Left cardiac atrium (tissue), 4 donors: Measurements from ENCODE around the gene ADGRB3. TPM values are rescaled to one million over a fixed set of nuclear protein-coding genes. Genes with fewer than 3 reads are reported as not detected.
"Not testable (repeated sequence)": the region's sequence is repeated elsewhere in the genome, so short reads cannot be mapped to it uniquely, and the experiment has no call there.

Experiments used
- ATAC-seq, 2 donors: fragments of 200-7000 bp; cut with Tn5 transposase; one replicate each; pipeline ENCODE4 v1.9.1; 2020; ENCODE audit warnings: mild to moderate bottlenecking in 2 of 2, moderate library complexity in 2 of 2
- DNase-seq: peaks from one replicate; pipeline ENCODE4 v3.0.0-alpha.2; 2020
- intact Hi-C, 2 donors: fragments of 100-400 bp; cut with DNase I; formaldehyde crosslinking; loops; one replicate each; pipeline versions ENCODE4 v1.14.1 to v1.15.1; 2022 to 2023
- total RNA-seq, 2 donors: library from RNA; stranded (reverse); fragmentation: NEBNext Ultra II Directional; extraction: Animal tissue kit (Norgen Biotek cat#: 25700); gene quantifications; one replicate each; pipeline ENCODE4 v1.2.1, GENCODE V29; 2021
- donor health status: DM: no; HTN: yes; CAD: no.
- donor health status: DM: no; HTN: yes; CAD: no; lungs with severe emphysema.
- donor health status: DM: yes; HTN: yes; CAD: no.
- donor health status: Dilated cardiomyopathy.

Gene ADGRB3
- total RNA-seq, 2 donors from 2014 or later = 1.7 to 2.3 TPM

GRCh38 chr6:68975064-68975463, 340.0 kb downstream of the ADGRB3 start:
- ATAC-seq = peak; percentile 82 to 88
- intact Hi-C loops = loop anchor here in 1 of 2 donors (10.0 kb wide), 1 partner anchor 750 kb away; no protein-coding TSS in a partner anchor
- DNase-seq = no peak

GRCh38 chr6:68975816-68976215, 340.7 kb downstream of the ADGRB3 start:
- intact Hi-C loops = loop anchor here in 1 of 2 donors (10.0 kb wide), 1 partner anchor 749 kb away; no protein-coding TSS in a partner anchor
- ATAC-seq (no peak), DNase-seq (no peak)

DNA sequence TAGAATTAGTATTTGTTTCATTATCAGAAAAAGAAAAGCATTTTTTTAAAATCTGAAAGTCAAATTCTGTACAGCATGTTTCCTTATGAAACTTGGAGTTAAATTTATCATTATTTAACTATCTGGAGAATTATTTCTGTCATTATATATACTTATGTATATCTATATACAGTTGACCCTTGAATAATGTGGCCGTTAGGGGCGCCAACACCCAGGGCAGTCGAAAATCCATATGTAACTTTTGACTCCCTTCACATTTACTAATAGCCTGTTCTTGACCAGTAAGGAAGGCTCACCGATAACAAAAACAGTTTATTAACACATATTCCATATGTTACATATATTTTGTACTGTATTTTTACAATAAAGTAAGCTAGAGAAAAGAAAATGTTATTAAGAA, 341.2 kb downstream of the ADGRB3 start:
- intact Hi-C loops = loop anchor here in 1 of 2 donors (10.0 kb wide), 1 partner anchor 749 kb away; no protein-coding TSS in a partner anchor
- ATAC-seq = no peak

GRCh38 chr6:68978411-68978810, 343.3 kb downstream of the ADGRB3 start:
- DNase-seq (no peak), ATAC-seq (no peak)
- intact Hi-C loops = loop anchor here in 1 of 2 donors (10.0 kb wide), 1 partner anchor 746 kb away; no protein-coding TSS in a partner anchor

More for the DNA sequence above, 341.2 kb downstream of the ADGRB3 start:
- DNase-seq = no peak

- DNase-seq, ATAC-seq, intact Hi-C loops: not testable (repeated sequence)
Measured at GRCh38 chr6:68981668-68982067, 346.6 kb downstream of the ADGRB3 start.

DNA sequence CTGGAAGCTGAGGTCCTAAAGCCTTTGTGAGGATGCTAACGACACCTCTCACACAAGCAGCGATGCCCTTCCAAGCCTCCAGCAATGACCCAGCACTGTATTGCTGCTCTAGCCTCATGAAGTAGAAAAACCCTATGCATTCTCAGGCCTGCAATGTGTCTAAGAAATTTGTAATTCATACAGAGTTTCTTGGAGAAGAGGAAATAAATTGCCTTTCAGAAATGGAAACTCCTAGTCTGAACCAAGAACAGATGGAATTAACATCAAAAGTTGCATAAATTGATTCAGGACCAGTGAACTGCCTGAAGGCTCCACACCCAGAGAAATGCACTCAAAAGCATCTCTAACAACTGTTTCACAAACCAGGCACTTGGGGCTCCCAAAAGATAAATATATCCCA, 353.6 kb downstream of the ADGRB3 start:
- ATAC-seq (no peak), DNase-seq (no peak)
- intact Hi-C loops = no loop called here

GRCh38 chr6:68990317-68990716, 355.2 kb downstream of the ADGRB3 start:
- no peak for ATAC-seq
- no peak for DNase-seq
- intact Hi-C loops = loop anchor here in 1 of 2 donors (5.0 kb wide), 1 partner anchor 147 kb away; no protein-coding TSS in a partner anchor

DNA sequence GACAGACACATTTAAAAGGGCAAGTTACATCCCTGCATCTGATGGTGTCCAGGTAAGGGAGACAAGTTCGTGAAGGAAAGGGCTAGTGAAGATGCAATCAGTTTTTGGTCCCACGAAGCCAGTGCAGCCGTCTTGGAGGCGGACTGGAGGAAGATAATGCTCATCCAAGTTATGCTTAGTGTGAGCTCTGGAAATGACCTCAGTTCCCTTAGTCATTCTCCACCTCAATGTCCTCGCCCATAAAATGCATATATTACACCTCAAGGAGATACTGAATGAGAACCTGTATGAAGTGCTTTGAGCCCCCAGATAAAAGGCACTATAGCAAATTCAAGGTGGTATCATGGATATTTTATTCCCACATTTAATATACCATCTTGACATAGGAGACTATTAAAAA, 358.8 kb downstream of the ADGRB3 start:
- DNase-seq (no peak), ATAC-seq (no peak)
- intact Hi-C loops = loop anchor here in 1 of 2 donors (5.0 kb wide), 1 partner anchor 143 kb away; no protein-coding TSS in a partner anchor

DNA sequence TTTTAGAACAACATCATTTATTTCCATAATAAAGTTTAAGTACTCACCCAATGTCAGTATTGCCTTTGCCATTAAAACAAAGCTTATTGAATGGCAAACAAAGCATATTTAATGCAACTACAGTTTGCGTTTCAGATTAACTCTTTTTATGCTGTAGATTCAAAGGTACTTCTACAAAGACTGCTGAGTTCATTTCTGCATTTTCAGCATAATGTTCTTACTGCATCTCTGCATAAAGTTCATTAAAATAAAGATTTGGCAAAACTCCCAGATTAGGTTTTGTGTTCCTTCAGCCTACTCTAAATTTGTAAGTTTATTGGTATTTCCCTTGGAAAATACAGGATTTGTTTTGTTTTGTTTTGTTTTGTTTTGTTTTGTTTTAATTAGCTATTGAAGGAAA, 359.4 kb downstream of the ADGRB3 start:
- intact Hi-C loops = loop anchor here in 1 of 2 donors (5.0 kb wide), 1 partner anchor 143 kb away; no protein-coding TSS in a partner anchor

DNA sequence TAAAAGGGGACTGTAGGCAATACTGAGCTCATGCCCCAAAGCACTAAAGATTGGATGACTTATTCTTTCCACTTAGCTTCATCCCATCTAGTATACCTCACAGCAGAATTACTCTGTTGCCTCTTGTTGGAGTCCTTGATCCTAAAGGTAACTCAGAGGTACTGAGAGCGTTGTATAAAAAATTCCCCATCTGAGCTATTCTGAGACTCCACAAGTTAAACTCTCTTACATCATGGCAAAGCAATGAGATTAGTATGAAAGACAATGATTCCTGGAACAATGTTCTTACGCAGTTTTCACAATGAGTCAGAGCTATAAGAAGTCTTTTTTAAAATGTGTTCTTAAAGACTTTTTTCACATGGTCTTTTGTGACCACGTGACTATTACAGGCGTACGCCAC, 370.1 kb downstream of the ADGRB3 start:
- ATAC-seq (no peak), DNase-seq (no peak)
- intact Hi-C loops = no loop called here

More for the DNA sequence above, 359.4 kb downstream of the ADGRB3 start:
- DNase-seq (no peak), ATAC-seq (no peak)

DNA sequence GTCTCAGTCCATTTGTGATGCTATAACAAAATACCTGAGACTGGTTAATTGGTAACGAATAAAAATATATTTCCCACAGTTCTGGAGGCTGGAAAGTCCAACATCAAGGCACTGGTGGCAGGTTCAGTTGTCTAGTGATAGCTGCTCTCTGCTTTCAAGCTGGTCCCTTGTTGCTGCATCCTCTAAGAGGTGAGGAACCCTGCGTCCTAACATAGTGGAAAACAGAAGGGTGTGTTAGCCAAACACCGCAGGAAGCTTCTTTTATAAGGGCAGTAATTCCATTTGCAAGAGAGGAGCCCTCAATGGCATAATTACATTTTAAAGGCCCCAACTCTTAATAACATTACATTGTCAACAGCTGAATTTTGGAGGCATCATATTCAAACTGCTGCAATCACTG, 372.7 kb downstream of the ADGRB3 start:
- intact Hi-C loops = no loop called here
- DNase-seq (no peak), ATAC-seq (no peak)

DNA sequence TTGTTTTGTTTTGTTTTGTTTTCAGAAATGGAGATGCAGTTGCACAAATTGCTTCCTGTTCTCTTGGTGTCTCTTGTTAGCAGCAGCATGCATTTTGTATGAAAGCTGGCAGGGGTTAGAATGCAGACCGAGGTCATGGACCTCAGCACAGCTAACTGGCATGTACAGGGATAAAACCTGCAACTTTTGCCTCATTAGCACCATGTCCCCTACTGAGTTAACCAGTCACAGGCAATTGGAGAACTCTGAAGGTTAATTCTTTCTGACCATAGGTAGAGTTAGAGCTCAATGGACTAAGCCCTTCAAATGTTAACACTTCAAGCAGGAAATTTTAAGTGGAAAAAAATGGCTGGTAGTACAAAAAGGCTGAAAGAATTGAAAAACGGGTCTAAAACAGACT, 377.1 kb downstream of the ADGRB3 start:
- no peak for ATAC-seq
- intact Hi-C loops = no loop called here
- DNase-seq = no peak

DNA sequence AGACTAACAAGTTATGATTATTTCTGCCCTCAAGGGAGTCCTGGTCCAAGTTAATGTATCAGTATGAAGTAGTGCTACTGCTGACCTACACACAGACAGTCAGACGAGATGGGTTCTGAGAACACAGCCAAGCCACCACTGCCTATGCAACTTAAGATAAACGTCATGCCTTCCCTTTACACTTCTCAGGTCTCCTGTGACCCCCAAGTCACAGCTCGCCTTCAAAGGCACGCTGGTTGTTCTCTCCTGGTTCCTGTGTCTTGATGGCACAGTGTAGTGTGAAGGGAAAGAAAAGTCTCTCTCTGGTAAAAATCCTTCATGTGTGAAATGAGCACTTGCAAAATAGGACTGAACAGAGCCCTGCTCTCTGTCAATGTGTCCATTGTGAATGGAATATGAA, 377.8 kb downstream of the ADGRB3 start:
- intact Hi-C loops = no loop called here
- ATAC-seq (no peak), DNase-seq (no peak)

GRCh38 chr6:69018906-69019305, 383.8 kb downstream of the ADGRB3 start:
- no peak for ATAC-seq
- no peak for DNase-seq
- intact Hi-C loops = no loop called here

GRCh38 chr6:69019832-69020231, 384.8 kb downstream of the ADGRB3 start:
- DNase-seq (no peak), ATAC-seq (no peak)
- intact Hi-C loops = no loop called here

GRCh38 chr6:69022993-69023392, 387.9 kb downstream of the ADGRB3 start:
- intact Hi-C loops = no loop called here
- DNase-seq (no peak), ATAC-seq (no peak)

DNA sequence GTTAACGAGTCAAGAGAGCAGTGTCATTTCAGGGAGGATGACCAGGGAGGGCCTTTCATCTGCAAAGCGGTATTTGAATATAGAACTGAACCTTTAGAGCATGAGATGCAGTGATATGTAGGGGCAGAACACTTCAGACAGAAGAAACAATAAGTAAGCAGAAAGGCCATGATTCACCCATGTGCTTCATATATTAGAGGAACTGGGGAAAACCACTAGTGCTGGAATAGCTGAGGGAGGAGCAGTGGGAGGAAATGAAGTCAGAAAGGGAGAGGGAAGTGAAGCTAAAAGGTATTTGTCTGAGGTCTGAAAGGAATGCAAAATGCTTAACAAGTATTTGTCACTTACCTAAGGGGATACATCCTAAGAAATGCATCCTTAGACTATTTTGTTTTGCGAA, 391.2 kb downstream of the ADGRB3 start:
- intact Hi-C loops = no loop called here
- no peak for DNase-seq

GRCh38 chr6:69026715-69027114, 391.6 kb downstream of the ADGRB3 start:
- no peak for ATAC-seq
- no peak for DNase-seq
- intact Hi-C loops = no loop called here

More for the DNA sequence above, 391.2 kb downstream of the ADGRB3 start:
- no peak for ATAC-seq

- ATAC-seq (no peak), DNase-seq (no peak)
- intact Hi-C loops = no loop called here
Measured at GRCh38 chr6:69027861-69028260, 392.8 kb downstream of the ADGRB3 start.

DNA sequence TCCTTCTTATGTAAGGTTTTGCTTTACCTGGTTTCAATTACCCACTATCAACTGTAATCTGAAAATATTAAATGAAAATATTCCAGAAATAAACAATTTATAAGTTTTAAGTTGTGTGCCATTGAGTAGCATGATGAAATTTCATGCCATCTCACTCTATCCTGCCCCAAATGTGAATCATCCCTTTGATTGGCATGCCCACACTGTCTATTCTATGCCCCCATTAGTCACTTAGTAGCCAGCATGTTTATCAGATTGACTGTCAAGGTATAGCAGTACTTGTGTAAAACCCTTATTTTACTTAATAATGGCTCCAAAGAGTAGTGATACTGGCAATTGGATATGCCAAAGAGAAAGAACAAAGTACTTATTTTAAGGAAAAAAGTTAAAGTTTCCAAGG, 403.8 kb downstream of the ADGRB3 start:
- ATAC-seq (no peak), DNase-seq (no peak)
- intact Hi-C loops = no loop called here

DNA sequence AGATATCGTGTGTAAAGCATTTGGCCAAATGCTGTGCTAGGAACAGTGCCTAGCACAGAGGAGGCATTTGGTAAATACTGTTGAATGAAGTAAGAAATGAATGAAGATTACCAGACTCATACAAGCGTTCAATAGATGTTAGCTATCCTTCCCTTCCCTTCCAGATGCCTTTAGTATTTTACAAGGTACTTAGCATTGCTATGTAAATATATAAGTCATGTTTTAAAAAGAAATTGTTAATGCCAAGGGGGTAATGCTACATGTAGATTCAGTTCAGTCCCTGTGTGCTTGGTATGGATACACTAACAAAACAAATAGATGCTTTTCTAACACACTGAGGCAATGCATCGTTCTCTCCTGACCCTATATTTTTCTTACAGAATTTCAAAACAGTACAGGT, 407.2 kb downstream of the ADGRB3 start:
- intact Hi-C loops = no loop called here
- ATAC-seq (no peak), DNase-seq (no peak)
